ENCODE data around the gene MYOZ1.
"Not testable (repeated sequence)": the region's sequence is repeated elsewhere in the genome, so short reads cannot be mapped to it uniquely, and the experiment has no call there.

MYOZ1 gene

GRCh38 chr10:73647211-73647874 lies 6.1 kb upstream of the MYOZ1 start:
- no peak for DNase-seq

GRCh38 chr10:73646598-73647041 lies 5.3 kb upstream of the MYOZ1 start:
- no peak for DNase-seq

- no peak for DNase-seq
These were observed 4.0 kb upstream of the MYOZ1 start for GRCh38 chr10:73645251-73645650.

DNA sequence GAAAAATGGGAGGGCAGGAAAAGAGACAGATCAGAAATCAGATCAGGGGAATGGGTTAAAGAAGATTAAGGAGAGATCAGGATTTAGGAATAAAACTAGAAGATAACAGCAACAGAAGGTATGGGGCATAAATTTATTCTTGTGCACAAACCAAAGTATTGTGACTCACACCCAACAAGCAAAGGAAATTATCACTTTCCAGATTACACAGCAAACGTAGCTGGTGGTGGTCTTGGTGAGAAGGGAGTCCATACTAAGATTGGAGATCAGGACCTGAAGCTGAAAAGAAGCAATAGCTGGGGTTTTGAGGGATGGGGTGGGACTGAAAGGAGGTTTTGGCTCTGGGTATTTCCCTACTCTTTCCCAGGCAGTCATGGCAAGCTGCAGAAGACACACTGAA lies 3.5 kb upstream of the MYOZ1 start:
- no peak for DNase-seq

- DNase-seq = peak; percentile 41
These were observed 2.9 kb upstream of the MYOZ1 start for GRCh38 chr10:73644015-73644743.

- DNase-seq = no peak
These were observed 2.1 kb upstream of the MYOZ1 start for GRCh38 chr10:73643362-73643761.

DNA sequence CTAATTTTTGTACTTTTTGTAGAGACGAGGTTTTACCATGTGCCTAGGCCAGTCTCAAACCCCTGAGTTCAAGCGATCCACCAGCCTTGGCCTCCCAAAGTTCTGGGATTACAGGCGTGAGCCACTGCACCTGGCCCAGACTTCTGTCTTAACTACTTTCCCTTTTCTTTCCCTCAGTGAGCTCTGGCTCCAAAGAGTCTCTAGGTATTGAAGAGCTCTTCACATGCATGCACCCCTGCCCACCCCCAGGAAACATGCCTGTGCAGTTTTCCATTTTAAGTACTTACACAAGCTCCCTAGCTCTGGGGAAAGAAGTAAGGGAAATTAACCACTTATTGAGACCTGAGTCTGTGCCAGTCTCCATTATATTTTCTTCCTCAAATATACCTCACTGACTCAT lies 2.0 kb downstream of the MYOZ1 start:
- DNase-seq = no peak

DNA sequence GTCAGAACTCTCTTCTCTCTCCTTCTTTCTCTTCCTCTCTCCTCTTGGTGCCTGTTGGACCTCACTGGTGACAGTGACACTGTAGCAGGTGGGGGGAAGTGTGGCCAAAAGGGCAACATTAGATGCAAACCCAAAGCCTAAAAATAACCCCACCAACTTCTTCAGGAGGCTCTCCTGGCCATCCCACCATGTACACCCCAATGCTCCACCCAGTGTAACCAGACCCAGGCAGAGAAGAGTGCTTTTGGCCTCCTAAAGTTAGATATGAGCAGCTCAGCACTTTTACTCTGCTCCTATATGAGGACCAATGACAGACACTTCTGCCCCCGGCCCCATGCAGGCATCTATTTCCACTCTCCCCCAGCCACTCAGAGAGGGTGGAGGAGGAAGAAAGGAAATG lies 5.5 kb downstream of the MYOZ1 start:
- DNase-seq = no peak

- DNase-seq = no peak
These were observed 6.9 kb downstream of the MYOZ1 start for GRCh38 chr10:73634421-73634820.

DNA sequence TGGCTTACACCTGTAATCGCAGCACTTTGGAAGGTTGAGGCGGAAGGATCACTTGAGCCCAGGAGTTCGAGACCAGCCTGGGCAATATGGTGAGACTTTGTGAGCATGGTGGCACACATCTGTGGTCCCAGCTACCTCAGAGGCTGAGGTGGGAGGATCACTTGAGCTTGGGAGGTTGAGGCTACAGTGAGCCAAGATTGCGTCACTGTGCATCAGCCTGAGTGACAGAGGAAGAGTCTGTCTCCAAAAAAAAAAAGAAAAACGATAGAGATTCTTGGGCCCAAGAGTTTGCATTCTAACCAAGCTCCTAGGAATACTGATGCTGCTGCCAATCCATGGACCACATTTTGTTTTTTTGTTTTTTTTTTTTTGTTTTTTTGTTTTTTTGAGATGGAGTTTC lies 12.1 kb downstream of the MYOZ1 start:
- DNase-seq = no peak

GRCh38 chr10:73628405-73628804 lies 12.9 kb downstream of the MYOZ1 start:
- no peak for DNase-seq

DNA sequence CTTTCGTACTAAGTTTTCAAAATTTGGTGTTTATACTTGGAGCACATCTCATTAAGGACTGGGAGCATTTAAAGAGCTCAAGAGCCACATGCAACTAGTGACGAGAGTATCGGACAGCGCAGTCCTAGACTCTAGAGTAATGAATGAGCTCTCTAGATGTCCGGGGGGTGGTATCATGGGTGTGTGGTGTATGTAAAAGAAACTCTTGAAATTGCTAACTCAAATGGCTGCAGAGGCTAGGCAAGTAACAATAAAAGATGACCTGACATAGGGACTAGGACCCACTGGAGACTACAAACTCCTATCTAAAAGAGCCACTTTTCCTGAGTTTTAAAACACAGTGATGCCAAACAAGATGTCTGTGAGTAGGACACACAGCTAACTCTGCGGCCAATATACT lies 14.0 kb downstream of the MYOZ1 start:
- no peak for DNase-seq

DNA sequence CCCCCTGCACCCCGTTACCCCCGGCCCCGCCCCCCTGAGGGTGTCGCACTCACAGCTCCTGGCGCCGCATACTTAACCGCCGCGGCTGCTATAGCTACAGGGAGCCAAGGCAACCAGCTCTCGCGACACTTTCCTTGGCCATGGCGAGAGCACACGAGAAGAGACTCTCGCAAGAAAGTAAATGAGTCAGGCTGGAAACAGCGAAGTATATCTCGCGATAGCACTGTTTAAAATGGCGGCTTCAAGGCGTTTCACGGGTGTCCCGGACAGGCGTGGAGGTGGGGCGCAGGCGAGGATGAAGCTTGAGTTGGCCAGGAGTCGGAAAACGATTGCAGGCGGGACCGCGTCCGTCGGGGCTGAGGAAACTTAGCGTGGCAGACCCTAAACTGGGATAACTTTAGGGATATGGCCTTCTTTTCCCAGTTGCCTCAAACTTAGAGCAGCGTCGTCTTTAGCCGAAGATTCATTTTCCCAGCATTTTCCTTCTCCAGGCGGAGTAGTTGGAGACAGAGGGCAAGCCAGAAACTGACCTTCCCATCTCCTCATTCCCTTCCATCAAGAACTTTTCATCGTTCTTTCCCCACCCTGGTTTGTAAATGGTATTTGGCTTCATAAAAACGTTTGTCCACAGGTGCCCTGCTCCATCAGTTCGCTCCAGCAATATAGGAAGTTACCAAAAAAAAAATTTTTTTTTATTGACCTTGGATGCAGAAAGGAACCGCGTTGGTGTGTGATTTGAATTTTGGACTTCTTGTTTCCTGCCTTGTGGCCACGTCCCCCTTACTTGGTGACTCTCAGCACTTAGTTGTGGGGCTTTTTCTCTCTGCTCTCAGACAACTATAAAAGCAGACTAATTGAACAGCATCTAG lies 15.2 kb downstream of the MYOZ1 start:
- DNase-seq = peak; percentile 93

DNA sequence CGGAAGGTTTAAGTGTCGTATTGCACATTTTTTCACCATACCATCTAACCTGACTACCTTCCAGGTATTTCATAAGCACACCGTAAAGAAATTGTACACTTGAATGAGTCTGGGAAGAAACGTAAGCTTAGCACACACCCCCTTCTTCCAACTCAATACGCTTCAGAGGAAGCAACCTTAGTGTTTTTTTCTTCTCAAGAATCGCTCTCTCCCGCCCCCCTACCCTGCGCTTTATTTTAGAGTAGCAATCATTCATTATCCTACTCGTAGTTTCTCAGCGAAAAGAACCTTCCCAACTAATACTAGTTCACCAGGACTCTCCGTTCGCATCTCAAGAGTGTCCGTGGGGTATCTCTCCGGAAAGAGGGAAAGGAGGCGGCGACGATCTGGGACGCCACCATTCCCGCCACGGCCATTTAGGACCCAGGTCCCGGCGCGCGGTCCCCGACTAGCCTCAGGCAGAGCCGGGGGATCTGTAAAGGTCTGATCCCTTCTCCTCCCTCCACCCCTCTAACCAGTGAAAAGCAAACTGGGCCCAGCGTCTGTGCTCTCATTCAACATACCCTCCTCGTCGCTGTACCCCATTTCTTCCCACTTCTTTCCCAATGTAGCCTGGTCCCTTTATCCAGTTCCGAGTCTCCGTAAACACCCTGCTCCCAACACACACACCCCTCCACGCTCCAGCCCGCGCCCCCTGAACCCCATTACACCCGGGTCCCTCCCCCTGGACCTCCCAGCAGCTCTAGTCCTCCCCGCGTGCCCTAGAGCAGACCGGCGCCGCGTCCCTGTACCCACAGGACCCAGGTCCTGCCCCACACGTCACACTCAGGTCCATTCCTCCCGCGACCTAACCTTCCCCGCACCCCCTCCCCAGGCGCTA lies 16.0 kb downstream of the MYOZ1 start:
- DNase-seq = peak; percentile 21

DNA sequence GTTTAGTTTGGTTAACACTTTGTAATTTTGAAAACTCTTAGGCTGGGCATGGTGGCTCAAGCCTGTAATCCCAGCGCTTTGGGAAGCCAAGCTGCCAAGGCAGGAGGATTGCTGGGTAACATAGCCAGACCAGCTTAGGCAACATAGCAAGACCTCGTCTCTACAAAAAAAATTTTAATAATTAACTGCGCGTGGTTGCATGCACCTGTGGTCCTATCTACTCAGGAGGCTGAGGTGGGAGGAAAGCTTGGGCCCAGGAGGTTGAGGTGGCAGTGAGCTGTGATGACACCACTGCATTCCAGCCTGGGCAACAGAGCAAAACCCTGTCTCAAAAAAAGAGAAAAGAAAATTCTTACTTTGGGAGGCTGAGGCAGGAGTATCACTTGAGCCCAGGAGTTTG lies 18.2 kb downstream of the MYOZ1 start:
- DNase-seq = no peak

DNA sequence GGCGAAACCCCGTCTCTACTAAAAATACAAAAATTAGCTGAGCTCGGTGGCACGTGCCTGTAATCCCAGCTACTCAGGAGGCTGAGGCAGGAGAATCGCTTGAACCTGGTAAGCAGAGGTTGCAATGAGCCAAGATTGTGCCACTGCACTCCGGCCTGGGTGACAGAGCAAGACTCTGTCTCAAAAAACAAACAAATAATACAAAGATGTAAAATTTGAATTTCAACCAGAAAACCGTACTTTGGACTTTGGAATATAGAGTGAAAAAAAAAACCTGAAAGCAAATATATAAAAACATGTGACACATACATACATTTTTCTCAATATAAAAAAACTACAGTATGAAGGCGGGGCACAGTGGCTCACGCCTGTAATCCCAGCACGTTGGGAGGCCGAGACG lies 20.3 kb downstream of the MYOZ1 start:
- not testable (repeated sequence) for DNase-seq

DNA sequence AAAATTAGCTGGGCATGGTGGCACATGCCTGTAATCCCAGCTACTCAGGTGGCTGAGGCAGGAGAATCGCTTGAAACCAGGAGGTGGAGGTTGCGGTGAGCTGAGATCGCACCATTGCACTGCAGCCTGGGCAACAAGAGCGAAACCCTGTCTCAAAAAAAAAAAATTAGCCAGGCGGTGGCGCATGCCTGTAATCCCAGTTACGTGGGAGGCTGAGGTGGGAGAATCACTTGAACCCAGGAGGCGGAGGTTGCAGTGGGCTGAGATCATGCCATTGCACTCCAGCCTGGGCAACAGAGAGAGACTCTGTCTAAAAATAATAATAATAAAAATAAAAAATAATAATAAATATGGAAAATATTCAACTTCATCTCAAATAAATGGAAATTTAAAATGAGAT lies 24.1 kb downstream of the MYOZ1 start:
- not testable (repeated sequence) for DNase-seq

- DNase-seq = no peak
These were observed 26.6 kb downstream of the MYOZ1 start for GRCh38 chr10:73614720-73615119.

GRCh38 chr10:73609116-73609515 lies 32.2 kb downstream of the MYOZ1 start:
- DNase-seq = no peak

DNA sequence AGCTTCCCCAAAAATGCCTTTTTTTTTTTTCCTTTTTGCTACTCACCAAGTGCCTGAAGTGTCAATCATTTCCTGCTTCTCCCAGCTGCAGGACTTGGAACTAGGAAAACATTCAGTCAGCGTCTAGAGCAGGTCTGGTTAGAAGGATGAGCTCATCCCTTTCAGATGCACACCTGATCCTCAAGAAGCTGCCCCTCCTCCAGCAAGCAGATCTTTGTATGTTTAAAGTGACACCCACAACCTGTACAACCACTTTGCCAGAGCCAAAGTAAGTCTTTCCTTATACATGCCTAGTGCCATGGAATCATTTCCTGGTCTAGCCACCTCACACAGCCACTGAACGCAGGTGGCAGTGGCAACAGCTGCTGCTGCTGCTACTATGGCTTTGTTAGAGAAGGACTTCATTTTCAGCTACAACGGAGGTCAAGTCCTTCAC lies 39.8 kb downstream of the MYOZ1 start:
- DNase-seq = no peak

- DNase-seq = no peak
These were observed 43.9 kb downstream of the MYOZ1 start for GRCh38 chr10:73597346-73597745.

DNA sequence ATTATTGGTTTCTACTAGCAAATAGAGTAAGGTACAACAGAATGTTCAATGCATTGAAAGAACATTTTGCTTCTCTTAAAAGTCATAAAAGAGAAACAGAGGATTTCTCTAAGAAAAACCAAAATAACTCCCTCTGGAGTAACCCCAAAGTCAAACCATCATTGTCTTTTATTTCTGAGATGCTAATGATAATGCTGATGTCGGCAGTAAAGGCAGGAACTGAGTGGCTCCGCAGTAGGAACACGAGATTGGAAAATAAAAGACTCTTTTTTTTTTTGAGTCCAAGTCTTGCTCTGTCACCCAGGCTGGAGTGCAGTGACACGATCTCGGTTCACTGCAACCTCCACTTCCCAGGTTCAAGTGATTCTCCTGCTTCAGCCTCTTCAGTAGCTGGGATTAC lies 47.5 kb downstream of the MYOZ1 start:
- no peak for DNase-seq

DNA sequence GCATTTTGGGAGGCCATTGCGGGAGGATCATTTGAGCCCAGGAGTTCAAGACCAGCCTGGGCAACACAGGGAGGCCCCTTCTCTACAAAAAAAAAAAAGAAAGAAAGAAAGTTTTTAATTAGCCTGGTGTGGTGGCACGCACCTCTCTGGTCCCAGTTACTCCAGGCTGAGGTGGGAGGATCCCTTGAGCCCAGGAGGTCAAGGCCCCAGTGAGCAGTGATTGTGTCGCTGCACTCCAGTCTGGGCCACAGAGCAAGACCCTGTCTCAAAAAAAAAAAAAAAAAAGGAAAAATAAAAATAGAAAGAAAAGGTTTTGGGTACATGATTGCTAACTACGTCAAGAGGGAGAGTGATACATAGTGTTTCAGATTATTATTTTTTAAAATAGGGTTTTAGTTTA lies 48.2 kb downstream of the MYOZ1 start:
- DNase-seq = no peak
